AG09319 (cell line): ENCODE data around the gene EDRF1.

ENCODE experiments used
- DNase-seq: peaks from one replicate; pipeline ENCODE4 v3.0.0-alpha.2; 2010; ENCODE audit warnings: low read depth; ENCODE audit errors: extremely low read depth
- CTCF ChIP-seq: IDR thresholded peaks from 2 replicates; pipeline ENCODE4 v1.5.1; 2011; ENCODE audit warnings: low read depth, mild to moderate bottlenecking, inconsistent platforms, low read length, moderate library complexity

The EDRF1 gene

GRCh38 chr10:125769175-125769574 is 49.7 kb downstream of the EDRF1 start:
- no peak for DNase-seq
- no peak for TF ChIP-seq CTCF

- TF ChIP-seq CTCF = no peak
- DNase-seq = no peak
Observed at GRCh38 chr10:125770844-125771243, 51.3 kb downstream of the EDRF1 start.

GRCh38 chr10:125772112-125772863 is 52.8 kb downstream of the EDRF1 start:
- TF ChIP-seq CTCF = no peak
- DNase-seq = no peak

GRCh38 chr10:125772864-125773180 is 53.3 kb downstream of the EDRF1 start:
- TF ChIP-seq CTCF = no peak
- no peak for DNase-seq

- no peak for DNase-seq
- no peak for TF ChIP-seq CTCF
Observed at GRCh38 chr10:125773687-125774543, 54.4 kb downstream of the EDRF1 start.

- DNase-seq = no peak
- no peak for TF ChIP-seq CTCF
Observed at GRCh38 chr10:125774581-125775191, 55.2 kb downstream of the EDRF1 start.

GRCh38 chr10:125775491-125776106 is 56.1 kb downstream of the EDRF1 start, which contains the start of gene MMP21:
TSS of gene MMP21 (minus strand) at chr10:125775821. CDS start at chr10:125775821, 0 bp downstream.
- DNase-seq = no peak

More at GRCh38 chr10:125775491-125776106, 56.1 kb downstream of the EDRF1 start, which contains the start of gene MMP21:
- no peak for TF ChIP-seq CTCF
